ENCODE measurements around the gene CHST13.

DNA sequence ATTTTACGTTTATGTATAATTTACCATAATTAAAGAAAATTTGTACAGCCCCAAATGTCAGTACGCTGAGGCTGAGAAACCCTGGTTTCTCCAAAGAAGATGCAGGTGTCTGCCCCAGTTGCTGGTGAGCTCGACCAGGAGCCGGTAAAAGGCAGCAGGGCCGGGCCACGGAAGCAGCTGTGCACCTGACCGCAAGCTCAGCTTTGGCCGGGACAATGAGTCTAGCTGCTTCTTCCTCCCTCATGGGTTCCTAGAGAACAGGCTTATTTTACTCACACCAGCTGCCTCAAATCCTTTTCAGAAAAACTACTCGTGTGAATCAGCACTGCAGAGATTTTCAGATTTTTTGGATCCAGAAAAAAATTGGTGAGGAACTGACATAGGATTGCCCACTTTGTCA is 30.2 kb upstream of the CHST13 start:
- TF ChIP-seq, protein P1, sequence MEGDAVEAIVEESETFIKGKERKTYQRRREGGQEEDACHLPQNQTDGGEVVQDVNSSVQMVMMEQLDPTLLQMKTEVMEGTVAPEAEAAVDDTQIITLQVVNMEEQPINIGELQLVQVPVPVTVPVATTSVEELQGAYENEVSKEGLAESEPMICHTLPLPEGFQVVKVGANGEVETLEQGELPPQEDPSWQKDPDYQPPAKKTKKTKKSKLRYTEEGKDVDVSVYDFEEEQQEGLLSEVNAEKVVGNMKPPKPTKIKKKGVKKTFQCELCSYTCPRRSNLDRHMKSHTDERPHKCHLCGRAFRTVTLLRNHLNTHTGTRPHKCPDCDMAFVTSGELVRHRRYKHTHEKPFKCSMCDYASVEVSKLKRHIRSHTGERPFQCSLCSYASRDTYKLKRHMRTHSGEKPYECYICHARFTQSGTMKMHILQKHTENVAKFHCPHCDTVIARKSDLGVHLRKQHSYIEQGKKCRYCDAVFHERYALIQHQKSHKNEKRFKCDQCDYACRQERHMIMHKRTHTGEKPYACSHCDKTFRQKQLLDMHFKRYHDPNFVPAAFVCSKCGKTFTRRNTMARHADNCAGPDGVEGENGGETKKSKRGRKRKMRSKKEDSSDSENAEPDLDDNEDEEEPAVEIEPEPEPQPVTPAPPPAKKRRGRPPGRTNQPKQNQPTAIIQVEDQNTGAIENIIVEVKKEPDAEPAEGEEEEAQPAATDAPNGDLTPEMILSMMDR (conservative IDR thresholded peaks at IDR 0.05; ENCODE audit: low read length) = no peak
- no peak for TF ChIP-seq EZH2phosphoT487 (IDR thresholded peaks at IDR 0.05; ENCODE audit: borderline replicate concordance)

Measured in Loucy (cell line).